AG09309 (cell line): Measurements from ENCODE around the gene LONP1.

Experiments
- DNase-seq: peaks from one replicate; pipeline ENCODE4 v3.0.0-alpha.2; 2010; ENCODE audit warnings: low read depth
- H3K4me3 ChIP-seq: 2 replicates; pipeline ENCODE4 v1.5.1; 2011; ENCODE audit warnings: mild to moderate bottlenecking, low read depth, low read length, moderate library complexity; ENCODE audit not compliant: control insufficient read depth
- CTCF ChIP-seq: IDR thresholded peaks from 2 replicates; pipeline ENCODE4 v1.5.1; 2011; ENCODE audit warnings: mild to moderate bottlenecking, low read depth, low read length, inconsistent platforms; ENCODE audit not compliant: insufficient read depth, control insufficient read depth; ENCODE audit errors: missing control alignments

LONP1 gene

DNA sequence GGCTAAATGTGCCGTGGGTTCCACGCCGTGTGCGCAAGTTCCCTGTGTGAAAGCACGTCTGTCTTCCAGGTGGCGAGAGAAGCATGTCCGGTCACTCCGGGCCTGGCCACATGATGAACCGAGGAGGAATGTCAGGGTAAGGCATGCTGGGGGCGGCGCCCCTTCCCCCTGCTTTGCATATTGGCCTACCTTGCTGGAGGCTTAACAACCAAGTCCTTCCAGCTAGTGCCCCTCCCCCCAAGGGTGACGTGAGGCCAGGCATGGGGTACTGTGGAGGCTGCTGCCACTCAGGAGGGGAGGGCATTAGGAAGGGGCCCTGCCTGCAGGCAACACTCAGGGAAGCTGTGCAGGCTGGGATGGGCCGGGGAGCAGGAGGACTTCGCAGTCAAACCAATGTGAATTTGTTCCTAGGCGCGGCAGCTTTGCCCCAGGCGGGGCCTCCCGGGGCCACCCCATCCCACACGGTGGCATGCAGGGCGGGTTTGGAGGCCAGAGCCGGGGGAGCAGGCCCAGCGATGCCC lies 52.1 kb downstream of the LONP1 start:
- no peak for TF ChIP-seq CTCF
- no peak for DNase-seq
- H3K4me3 ChIP-seq = no peak overlapping the region

- H3K4me3 ChIP-seq = no peak overlapping the region
- TF ChIP-seq CTCF = no peak
- DNase-seq = no peak
Observed at GRCh38 chr19:5666921-5667610, 52.9 kb downstream of the LONP1 start.

DNA sequence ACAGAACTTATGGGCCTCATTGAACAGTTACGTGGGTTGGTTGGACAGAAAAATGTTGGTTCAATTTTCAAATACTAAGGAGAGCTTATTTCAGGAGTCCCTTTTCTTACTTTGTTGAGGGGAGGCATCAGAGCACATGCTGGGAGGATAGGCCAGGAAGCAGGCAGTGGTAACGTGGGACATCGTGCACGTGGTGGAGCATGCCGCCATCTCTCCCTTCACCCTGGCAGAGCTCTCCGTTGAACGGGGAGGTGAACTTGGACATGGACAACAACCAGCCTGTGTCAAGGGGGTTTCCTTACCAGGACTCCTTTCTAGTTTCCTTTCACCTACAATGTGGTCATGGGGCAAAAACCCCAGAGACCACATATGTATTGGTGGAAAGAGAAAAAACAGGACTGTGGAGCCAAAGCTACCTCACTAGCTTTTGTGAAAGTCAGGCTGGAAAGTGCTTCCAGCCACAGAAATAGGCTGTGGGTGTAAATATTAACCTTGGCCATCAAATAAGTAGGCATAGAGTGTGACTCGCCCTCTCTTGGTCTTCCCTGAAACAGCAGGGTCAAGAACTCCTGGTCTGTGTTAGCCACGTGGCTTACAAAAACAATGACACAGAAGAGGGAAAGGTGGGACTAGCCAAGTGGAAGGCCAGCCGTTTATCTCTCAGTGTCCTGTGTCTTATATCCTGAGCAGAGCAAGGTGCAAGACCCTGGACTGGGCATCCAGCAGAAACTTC lies 54.0 kb downstream of the LONP1 start:
- H3K4me3 ChIP-seq = no peak overlapping the region
- peak; percentile 28 for DNase-seq
- peak; percentile 25 for TF ChIP-seq CTCF

DNA sequence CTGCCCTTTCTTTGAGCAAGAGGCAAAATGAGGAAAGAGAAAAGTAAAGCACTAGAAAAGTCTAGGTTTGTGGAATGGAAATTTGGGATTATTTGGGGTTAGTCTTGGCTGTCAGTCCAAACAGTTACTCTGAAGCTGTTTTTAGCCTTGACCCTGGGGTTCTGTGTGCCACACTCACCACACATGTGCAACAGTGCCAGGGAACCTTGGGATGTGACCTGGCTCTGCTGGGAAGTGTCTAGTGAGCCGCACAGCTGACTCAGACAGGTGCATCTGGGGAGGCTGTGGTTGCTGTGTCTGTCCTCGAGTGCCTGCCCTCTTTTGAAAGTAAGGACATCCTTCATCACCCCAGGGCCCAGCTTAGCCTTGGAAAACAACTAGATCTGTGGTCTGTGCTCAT lies 55.4 kb downstream of the LONP1 start:
- DNase-seq = no peak
- no peak overlapping the region for H3K4me3 ChIP-seq
- TF ChIP-seq CTCF = no peak

DNA sequence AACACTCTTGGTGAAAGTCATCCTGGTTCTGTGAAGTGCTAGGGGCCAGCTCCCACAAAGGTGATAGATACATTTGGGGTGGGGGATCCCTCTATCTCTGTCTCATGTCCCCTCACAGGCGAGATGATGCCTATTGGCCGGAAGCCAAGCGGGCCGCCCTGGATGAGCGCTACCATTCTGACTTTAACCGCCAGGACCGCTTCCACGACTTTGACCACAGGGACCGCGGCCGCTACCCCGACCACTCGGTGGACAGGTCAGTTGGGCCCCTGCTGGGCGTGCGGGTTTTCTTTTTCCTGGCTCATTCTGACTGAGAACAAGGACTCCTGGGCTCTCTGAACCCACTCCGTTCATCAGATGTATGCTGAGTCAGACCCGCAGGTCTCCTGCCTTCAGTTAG lies 56.0 kb downstream of the LONP1 start:
- TF ChIP-seq CTCF = no peak
- H3K4me3 ChIP-seq = no peak overlapping the region
- no peak for DNase-seq

- DNase-seq = no peak
- no peak for TF ChIP-seq CTCF
- H3K4me3 ChIP-seq = no peak overlapping the region
Observed at GRCh38 chr19:5661483-5661882, 58.5 kb downstream of the LONP1 start.

DNA sequence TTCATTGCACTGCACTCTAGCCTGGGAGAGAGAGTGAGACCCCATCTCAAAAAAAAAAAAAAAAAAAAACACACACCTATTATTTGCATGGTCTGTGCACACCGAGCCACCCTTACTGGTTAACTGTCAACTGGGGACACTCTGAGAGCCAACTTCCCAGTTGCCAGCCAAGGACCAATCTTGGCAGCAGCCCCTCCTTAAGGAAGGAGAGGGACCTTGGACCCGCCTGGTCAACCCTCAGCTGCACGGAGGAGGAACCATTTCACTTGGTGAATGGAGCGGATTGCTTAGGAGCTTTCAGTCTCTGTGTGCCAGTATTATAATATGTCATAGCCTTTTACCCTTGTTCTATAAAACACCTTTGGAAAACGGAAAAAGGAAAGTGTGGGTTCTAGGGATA lies 64.5 kb downstream of the LONP1 start:
- no peak for TF ChIP-seq CTCF

More for the DNA sequence above, 64.5 kb downstream of the LONP1 start:
- DNase-seq = no peak
- H3K4me3 ChIP-seq = no peak overlapping the region
